HG03354 (cell line): ENCODE results near the gene PHTF1.
"Not testable (repeated sequence)": the region's sequence is repeated elsewhere in the genome, so short reads cannot be mapped to it uniquely, and the experiment has no call there.

Source experiments
- ATAC-seq: cut with Tn5 transposase; IDR thresholded peaks from one replicate; pipeline ENCODE4 v1.9.1; 2021; ENCODE audit warnings: mild to moderate bottlenecking; ENCODE audit not compliant: unreplicated experiment, poor library complexity, severe bottlenecking

Gene PHTF1

DNA sequence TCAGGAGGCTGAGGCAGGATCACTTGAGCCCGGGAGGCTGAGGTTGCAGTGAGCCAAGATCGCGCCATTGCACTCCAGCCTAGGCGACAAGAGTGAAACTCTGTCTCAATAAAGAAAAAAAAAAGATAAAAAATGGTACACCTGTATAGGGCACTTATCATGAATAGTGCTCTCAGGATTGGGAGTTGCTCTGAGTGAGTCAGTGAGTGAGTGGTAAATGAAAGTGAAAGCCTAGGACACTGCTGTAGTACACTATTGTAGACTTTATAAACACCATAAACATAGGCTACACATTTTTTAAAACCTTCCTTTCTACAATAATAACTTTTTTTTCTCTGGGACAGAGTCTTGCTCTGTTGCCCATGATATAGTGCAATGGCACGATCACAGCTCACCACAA is 16.8 kb downstream of the PHTF1 start:
- ATAC-seq, result peak; percentile 58

- no peak for ATAC-seq
Observed at GRCh38 chr1:113734357-113735055, 24.8 kb downstream of the PHTF1 start.

- no peak for ATAC-seq
Observed at GRCh38 chr1:113732802-113733201, 26.5 kb downstream of the PHTF1 start.

- no peak for ATAC-seq
Observed at GRCh38 chr1:113721010-113721409, 38.3 kb downstream of the PHTF1 start.

DNA sequence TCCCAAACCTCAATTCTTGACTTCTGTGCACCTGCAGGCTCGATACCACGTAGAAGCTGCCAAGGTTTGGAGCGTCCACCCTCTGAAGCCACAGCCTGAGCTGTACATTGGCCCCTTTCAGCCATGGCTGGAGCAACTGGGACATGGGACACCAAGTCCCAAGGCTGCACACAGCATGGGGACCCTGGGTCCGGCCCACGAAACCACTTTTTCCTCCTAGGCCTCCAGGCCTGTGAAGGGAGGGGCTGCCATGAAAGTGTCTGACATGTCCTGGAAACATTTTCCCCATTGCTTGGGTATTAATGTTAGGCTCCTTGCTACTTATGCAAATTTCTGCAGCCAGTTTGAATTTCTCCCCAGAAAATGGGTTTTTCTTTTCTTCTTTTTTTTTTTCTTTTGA is 40.7 kb downstream of the PHTF1 start:
- ATAC-seq, result not testable (repeated sequence)

GRCh38 chr1:113717506-113717905 is 41.8 kb downstream of the PHTF1 start:
- ATAC-seq, result not testable (repeated sequence)

DNA sequence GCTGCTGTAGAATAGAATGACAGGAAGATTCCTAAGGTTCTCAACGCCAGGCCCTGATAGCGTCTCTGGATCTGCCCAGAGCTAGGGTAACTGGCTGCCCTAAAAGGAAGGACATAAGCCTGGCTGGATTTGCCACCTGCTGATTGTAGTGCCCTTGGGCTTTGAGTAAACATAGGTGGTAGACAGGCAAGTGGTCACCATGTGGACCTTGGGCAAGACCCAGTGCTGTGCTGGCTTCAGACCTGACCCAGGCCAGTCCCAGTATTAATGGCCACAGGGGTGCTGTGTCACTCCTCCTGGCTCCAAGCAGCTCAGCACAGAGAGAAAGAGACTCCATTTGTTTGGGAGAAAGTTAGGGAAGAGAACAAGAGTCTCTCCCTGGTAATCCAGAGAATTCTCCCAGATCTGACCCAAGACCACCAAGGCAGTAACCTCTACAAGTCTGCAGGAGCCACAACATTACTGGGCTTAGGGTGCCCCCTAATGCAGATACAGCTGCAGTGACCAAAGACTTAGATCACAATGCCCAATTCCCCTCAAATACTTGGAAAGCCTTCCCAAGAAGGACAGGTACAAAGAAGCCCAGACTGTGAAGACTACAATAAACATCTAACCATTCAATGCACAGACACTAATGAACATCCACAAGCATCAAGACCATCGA is 44.5 kb downstream of the PHTF1 start:
- ATAC-seq, result no peak

DNA sequence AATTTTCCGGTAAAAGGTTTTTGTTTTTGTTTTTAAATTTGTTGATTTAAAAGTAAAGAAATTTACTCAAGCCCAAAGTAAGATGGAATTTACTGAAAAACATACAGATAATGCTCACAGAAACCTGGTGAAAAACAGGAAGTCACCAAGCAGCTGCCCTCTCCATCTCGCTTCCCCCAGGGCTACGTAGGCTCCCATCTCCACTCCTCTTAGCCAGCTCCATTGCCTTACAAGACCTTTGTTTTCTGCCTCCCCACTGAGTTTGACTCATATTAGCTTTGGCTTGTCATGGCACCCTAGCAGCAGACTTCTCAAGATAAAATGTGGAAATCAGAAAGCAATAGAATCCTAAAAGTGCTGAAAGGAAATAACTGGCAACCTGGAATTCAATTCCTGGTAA is 57.9 kb downstream of the PHTF1 start:
- no peak for ATAC-seq

GRCh38 chr1:113694910-113695309 is 64.4 kb downstream of the PHTF1 start:
- ATAC-seq, result no peak

DNA sequence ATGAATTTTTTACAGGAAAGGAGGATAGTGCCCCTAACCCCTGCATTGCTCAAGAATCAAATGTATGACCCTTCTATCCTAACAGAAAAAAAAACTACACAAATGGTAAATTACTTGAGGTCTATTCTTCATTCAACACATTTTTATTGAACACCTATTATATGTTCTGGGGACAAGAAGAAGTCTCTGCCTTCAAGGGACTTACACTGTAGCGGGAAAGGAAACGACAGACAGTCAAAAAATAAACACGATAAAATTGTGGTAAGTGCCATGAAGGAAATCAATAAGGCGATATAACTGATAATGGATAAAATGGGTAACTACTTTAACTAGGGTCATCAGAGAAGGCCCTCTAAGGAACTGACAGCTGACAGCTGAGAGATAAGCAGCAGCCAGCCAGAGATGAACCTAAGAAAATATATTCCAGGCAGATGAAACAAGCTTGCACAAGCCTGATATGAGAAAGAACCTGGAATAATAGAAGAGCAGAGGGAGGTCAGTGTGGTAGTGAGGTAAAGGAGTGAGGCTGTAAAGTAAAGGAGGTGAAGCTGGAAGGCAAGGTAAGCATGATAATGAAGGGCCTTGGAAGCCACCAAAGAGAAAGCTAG is 66.4 kb downstream of the PHTF1 start:
- ATAC-seq, result no peak

DNA sequence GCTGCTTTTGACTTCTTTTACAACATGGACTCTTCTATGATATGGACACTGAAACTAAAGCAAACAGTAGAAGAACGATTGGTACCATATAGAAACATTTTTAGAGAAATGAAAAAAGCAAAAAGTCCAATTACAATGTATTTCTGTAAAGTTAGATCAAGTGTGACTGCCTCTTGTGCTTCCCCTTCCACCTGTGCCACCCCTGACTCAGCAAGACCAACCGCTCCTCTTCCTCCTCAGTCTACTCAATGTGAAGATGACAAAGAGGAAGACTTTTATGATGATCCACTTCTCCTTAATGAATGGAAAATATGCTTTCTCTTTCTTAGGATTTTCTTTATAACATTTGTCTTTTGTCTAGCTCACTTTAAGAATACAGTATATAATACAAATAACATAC is 66.9 kb downstream of the PHTF1 start:
- ATAC-seq, result no peak

GRCh38 chr1:113691184-113691583 is 68.1 kb downstream of the PHTF1 start:
- no peak for ATAC-seq

DNA sequence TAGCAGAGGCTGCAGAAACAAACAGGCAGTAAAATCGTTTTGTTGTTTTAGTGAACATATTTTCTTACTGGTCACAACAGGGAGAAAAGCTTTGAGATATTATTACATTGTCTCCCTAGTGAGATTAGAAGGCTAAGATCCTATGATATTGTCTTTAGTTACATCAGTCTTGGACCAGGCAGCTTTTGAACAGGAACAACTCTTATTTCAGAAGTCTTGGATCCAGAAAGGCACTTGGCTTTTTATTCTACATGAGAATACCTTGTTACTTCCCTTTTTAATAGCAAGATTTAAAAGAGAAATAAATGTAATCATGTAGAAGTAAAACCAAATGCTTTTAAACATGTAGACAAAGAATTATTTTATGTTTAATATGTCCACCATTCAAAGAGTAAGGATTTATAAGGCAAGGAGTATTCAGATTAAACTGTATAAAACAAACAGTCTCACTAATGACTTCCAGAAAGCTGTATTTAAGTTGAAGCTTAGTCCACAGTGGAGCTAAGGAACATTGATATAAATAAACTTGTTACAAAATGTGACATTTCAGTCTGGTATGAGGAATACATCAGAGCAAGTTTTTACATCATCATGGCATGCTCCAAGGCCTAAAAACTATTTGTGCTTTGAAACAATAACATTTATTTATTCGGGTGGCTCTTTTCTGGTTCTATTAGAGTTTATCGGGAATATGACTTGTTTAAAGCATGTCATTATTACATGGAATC is 72.2 kb downstream of the PHTF1 start:
- ATAC-seq, result no peak

DNA sequence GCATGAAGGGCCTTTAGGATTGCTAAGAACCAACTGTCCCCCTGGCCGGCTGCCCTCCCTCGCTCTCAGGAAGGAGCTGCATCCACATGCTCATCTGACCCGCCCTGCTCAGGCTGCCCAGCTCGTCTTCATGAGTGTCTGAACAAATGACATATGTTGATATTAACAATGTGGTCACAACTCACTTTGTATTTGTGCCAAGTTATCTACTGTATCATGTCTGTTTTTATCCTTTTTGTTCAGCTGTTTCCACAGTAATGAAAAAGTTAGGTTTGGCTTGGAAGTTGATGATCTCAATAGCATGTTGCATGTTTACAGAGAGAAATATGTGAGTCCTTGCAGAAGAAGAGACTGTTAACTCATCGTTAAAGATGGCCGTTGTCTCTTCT is 75.1 kb downstream of the PHTF1 start:
- ATAC-seq, result no peak

GRCh38 chr1:113683384-113684152 is 75.7 kb downstream of the PHTF1 start:
- ATAC-seq, result no peak

DNA sequence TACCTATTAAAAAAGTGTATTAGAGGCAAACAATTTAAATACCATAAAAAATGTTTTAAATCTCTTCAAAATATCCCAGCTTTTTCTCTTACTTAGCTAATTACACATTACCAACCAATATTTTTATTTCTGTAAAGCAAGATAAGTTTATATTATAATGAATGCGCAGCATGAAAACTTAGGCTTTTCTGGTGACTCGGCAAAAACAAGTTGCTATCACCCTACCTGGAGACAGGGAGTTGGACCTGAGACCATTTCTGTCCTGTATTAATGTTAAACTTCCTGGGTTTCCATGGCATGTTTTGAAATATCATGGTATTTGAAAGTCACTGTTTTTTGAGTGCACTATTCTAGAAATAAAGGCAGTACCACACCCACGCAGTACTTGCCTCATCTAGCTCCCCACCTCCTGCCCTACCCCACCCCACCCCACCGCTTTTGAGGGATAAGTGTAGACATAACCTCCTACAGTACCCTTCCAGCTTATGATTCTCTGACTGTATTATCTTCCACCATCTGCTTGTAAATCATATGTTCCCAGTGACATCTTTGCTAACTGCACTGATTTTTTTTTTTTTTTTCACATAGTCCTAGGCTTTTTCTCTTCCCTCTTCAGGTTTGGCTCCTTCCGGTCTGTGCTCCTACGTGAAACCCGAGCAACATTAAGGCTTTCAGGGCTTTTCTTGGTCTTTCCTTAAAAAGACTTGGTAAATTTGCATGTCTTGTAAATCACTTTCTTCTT is 77.5 kb downstream of the PHTF1 start:
- ATAC-seq, result no peak

GRCh38 chr1:113678159-113678469 is 81.2 kb downstream of the PHTF1 start:
- no peak for ATAC-seq

DNA sequence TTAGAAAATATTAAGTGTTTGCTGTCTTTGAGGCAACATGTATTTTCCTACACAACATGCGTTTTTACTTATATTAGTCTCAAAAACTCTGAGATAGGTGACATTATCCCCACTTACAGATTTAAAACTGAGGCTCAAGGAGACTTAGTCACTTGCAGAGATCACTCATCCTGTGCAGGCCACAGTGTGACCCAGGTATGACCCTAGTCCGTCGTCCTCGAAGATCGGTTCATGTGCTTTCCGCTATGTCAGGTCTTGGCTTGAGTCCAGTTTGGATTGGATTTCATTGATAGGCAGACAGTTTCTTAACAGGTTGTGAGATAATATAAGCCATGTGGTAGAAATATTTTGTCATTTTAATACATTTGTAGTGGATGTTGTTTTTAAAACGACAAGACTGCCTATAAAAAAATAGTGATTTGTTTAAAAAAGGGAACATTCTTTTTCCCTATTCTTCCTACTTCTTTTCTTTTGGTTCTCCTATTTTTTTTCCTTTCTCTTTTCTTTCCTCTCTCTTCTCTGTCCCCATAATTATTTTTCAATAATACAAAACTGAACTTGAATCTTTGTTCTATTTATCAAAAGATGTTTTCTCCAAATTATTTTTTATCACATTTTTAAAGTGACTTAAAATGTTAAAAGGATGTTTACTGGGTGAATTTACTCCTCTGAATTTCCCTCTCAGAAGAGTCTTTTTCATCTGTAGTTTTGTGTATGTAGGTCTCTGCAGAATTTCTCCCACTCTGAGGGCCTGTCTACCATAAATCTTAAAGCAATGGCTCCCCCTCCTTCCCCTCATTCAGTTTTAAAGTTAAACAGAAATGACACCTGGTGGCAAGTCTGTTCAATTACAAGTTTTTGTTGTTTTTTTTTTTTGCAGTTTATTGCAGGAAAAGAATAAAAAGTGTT is 81.8 kb downstream of the PHTF1 start:
- ATAC-seq, result no peak
